SW480 (cell line): ENCODE data around the gene RPAIN.
"Not testable (repeated sequence)": the region's sequence is repeated elsewhere in the genome, so short reads cannot be mapped to it uniquely, and the experiment has no call there.

Experiments used
- DNase-seq: peaks from one replicate; pipeline ENCODE4 v3.0.0-alpha.2; 2016; ENCODE audit warnings: low spot score

Gene RPAIN

GRCh38 chr17:5429191-5429887, 9.4 kb downstream of the RPAIN start:
- no peak for DNase-seq

GRCh38 chr17:5430413-5430999, 10.5 kb downstream of the RPAIN start:
- DNase-seq, result no peak

- DNase-seq, result not testable (repeated sequence)
These were observed 11.3 kb downstream of the RPAIN start for GRCh38 chr17:5431234-5431633.

DNA sequence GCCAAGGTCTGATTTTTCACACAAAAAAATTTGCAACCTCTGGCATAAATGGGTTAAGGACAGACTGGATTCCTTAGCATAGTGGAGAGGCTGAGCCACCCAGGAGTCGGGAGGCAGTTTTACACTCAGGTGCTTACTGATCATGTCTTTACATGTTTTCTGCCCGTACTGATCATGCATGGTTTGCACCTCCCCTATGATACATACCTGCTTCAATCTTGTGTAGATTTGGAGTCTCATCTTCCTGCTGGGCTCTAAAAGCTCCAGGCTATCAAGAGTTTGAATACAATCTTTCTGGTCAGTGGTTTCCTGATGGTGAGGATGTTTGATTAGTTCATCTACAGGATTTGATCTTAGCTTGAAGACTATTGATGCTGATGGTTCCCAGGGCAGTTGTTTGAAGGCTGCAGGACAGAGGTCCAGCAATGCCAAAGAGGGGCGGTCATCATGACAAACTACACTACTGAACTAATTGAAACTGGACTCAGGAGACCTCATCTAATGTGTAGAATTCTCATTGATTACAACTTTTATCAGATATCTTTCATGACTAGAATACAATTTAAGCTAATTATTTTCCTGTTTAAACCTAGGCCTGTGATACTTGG, 12.1 kb downstream of the RPAIN start:
- no peak for DNase-seq

DNA sequence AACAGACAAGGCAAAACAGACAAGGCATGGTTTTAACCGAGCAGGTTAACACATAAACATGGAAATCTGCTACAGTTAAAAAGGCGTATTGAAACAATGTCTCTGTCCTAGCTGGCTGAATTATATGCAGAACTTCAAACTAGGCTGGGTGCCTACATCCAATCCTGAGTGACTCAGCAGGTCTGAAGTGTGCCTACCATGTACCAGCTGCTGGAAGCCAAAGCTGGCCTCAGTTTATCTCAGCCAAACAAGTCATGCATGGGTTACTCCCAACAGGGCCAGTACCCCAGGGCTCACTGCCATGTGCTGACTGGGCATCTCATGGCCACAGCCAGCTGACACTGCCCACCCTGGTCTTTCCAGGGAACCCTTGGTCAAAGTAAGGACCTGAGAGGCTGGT, 15.0 kb downstream of the RPAIN start:
- no peak for DNase-seq

DNA sequence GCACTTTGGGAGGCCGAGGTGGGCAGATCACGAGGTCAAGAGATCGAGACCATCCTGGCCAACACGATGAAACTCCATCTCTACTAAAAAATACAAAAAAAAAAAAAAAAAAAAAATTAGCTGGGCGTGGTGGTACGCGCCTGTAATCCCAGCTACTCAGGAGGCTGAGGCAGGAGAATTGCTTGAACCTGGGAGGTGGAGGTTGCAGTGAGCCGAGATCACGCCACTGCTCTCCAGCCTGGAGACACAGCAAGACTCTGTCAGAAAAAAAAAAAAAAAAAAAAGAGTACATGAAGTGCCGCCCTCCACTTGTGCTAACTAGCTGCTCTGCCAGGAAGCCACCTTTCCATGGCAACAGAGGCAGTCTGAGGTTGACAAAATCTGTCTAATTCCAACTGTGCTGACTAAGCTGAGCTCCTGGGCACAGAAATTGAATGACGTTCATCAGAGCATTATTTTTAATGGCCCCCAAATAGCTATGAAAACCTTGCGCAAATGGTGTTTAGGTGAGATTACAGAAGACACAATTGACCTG, 15.9 kb downstream of the RPAIN start:
- DNase-seq, result not testable (repeated sequence)

- DNase-seq, result no peak
These were observed 17.8 kb downstream of the RPAIN start for GRCh38 chr17:5437721-5438317.

GRCh38 chr17:5438716-5439445, 18.9 kb downstream of the RPAIN start, which contains the start of gene C1QBP:
C1QBP (minus strand) TSS chr17:5439155; CDS start chr17:5439073, 82 bp downstream.
- DNase-seq, result peak; percentile 90

DNA sequence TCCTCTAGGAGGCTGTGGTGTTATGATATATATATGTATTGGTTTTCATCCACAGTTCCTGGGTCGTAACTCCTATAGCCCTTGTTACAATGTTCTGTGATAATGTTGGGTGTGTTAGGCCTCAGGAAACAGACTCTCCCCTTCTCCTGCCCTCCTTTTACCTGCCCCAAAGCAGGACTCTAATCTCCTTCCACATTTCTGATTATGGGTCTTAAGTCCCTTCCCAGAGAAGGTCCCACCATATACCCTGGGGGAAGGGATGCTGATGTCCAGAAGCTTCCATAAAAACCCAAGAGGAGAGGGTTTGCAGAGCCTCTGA, 19.4 kb downstream of the RPAIN start:
- DNase-seq, result no peak

GRCh38 chr17:5443728-5444127, 23.7 kb downstream of the RPAIN start:
- no peak for DNase-seq

- no peak for DNase-seq
These were observed 24.2 kb downstream of the RPAIN start for GRCh38 chr17:5444209-5444608.

DNA sequence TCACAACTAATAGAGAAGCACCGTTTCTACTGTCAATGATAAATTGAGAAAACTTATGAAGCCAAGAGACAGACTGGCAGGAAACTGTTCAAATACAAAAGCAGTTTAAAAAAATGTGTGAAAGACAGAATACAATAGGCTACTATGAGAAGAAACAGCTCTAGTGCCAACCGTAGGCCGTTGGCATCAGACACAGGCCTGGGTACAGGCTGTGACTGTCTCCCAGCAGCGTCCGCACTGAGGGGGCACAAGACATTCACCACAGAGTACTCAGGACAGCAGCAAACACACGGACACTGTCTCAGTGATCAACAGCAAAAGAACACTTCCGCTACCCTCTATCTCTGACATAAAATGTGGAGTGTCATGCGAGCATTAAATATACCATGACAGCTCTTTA, 26.8 kb downstream of the RPAIN start:
- no peak for DNase-seq

DNA sequence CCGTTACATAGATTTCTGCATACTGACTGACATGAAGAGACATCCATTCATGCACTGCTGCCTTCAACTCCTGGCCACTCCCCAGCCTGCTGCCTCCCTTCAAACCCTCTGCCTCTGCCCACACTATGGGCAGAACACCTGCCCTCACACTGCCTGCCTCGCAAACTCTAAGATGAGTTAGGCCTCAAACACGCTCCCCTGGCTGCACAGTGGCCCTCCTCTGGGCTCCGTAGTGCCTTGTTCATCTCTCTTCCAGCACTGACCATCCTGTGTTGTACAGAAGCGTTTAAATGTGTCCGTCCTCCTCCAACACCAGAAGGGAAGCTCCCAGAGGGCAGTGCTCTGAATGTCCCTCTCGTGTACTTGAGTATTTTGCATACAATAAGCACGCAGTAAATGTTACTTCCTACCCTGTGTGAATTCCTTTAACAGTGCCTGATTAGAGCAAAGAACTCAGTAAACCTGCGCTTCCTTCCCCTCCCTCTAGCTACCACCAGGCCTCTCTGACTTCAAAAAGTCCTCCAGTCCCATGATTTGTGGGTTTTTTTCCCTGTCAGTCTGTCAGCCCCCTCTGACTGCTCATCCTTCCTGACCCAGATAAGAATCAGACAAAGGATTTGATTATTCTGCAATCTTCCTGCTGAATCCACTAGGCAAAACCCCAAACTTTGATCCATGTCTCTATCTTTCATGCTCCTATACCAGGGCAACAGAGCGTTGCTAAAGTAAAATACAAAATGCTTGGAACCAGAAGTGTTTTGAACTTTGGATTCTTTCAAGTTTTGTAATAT, 44.9 kb downstream of the RPAIN start:
- DNase-seq, result no peak

GRCh38 chr17:5466295-5466694, 46.3 kb downstream of the RPAIN start:
- no peak for DNase-seq

GRCh38 chr17:5467416-5467815, 47.4 kb downstream of the RPAIN start:
- DNase-seq, result no peak

GRCh38 chr17:5468075-5468473, 48.1 kb downstream of the RPAIN start:
- DNase-seq, result peak; percentile 23

DNA sequence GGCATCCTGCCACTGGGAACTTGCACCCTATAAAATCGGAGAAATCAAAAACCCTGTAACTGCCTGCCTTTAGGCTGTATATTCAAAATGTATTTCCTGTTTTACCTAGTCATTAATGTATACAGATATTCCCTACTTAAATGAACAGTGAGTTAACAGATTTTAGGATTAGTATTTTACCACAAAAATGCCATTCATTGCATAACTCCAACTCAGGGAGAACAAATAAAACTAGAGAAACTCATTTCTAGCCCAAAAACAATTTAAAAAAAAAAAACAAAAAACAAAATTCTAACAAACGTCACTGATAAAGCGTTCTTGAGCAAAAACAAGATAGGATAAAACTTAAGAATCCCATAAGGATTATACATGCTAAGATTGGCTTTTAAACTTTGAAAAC, 52.5 kb downstream of the RPAIN start:
- DNase-seq, result no peak

DNA sequence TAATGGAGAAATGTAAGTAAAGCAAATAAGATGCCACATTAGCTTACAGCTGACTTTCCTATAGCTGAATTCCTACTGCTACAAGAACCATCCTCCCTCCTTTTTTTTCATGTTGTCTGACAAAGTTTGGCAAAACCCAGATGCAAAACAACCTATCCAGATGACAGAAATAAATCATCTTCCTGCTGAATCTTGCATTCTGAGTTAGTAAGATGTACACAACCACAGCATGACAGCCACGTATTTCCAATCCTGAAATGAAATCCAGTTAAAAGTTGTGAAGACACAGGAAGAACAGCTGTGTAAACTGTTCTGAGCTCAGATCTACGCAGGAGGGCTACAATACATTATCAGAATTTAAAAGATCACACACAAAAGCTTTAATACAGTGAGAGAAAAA, 53.9 kb downstream of the RPAIN start:
- no peak for DNase-seq

DNA sequence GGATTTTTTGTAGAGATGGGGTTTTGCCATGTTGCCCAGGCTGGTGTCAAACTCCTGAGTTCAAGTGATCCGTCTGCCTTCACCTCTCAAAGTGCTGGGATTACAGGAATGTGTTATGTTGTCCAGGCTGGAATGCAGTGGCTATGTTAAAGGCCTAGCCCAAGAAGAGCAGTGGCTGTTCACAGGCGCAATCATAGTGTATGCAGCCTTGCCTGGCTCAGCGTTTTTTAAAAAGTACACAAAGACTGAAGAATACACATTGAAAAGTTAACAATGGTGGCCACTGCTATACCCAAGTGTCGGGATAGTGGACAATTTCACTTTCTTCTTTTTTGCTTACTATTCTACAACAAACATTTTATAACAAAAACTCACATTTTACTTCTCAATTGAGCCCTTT, 59.0 kb downstream of the RPAIN start:
- DNase-seq, result no peak

- no peak for DNase-seq
These were observed 61.0 kb downstream of the RPAIN start for GRCh38 chr17:5480962-5481361.

- no peak for DNase-seq
These were observed 61.5 kb downstream of the RPAIN start for GRCh38 chr17:5481451-5481850.
